ENCODE data around the gene RALGAPA2. TPM values are rescaled to one million over a fixed set of nuclear protein-coding genes. Genes with fewer than 3 reads are reported as not detected.

Gene RALGAPA2
- total and polyA plus RNA-seq, 10 donors, result 1.2 to 55.2 (median 29.4) TPM

GRCh38 chr20:20411402-20411801, 301.0 kb downstream of the RALGAPA2 start:
- Histone ChIP-seq H3K9me3 (no peaks in the 10 kb centered on the region), H3K27me3 (replicated peaks in 1 of 7) (no peaks in the 10 kb centered on the region), H3K4me3 (no peak overlapping the region), H3K27ac (no peak overlapping the region), H3K36me3 (peaks cover 0 to 49% (median 8%) of the 10 kb centered on the region in 6 donors), H3K4me1 (no peaks in the 10 kb centered on the region)
- TF ChIP-seq POLR2A (IDR thresholded peaks at IDR 0.05), result no peak
- TF ChIP-seq POLR2AphosphoS5 (IDR thresholded peaks at IDR 0.05), result no peak
- no peak for TF ChIP-seq CTCF (IDR thresholded peaks at IDR 0.05 in 8 of 11, conservative IDR thresholded peaks at IDR 0.05 in 3 of 11)
- intact Hi-C loops (cut with DNase I; ENCODE audit: low total_unique reads), result no loop called here
- WGBS, 5 donors, result 88 to 94% (median 92%) methylated on average over 12 of the region's 12 CpGs
- no peak for DNase-seq

GRCh38 chr20:20410678-20411077, 301.8 kb downstream of the RALGAPA2 start:
- no peaks in the 10 kb centered on the region for H3K4me1 ChIP-seq
- H3K36me3 ChIP-seq, result peaks cover 0 to 56% (median 8%) of the 10 kb centered on the region in 6 donors
- H3K27ac ChIP-seq, result no peak overlapping the region
- H3K27me3 ChIP-seq (replicated peaks in 1 of 7), result no peaks in the 10 kb centered on the region
- H3K4me3 ChIP-seq, result no peak overlapping the region
- H3K9me3 ChIP-seq, result no peaks in the 10 kb centered on the region
- TF ChIP-seq POLR2AphosphoS5 (IDR thresholded peaks at IDR 0.05), result peak in 1 of 3 donors; percentile 18
- no peak for TF ChIP-seq POLR2A (IDR thresholded peaks at IDR 0.05)
- intact Hi-C loops (cut with DNase I; ENCODE audit: low total_unique reads), result no loop called here
- 60 to 74% (median 72%) methylated on average over 6 of the region's 6 CpGs for WGBS, 5 donors
- DNase-seq, result no peak

GRCh38 chr20:20409331-20409730, 303.1 kb downstream of the RALGAPA2 start:
- Histone ChIP-seq H3K27me3 (replicated peaks in 1 of 7) (no peaks in the 10 kb centered on the region), H3K4me3 (no peak overlapping the region), H3K4me1 (no peaks in the 10 kb centered on the region), H3K27ac (no peak overlapping the region), H3K36me3 (peaks cover 0 to 69% (median 8%) of the 10 kb centered on the region in 6 donors), H3K9me3 (no peaks in the 10 kb centered on the region)
- DNase-seq, result no peak
- WGBS, 5 donors, result 95 to 98% (median 97%) methylated on average over 3 to 4 of the region's 4 CpGs
- TF ChIP-seq POLR2A (IDR thresholded peaks at IDR 0.05) (no peak), CTCF (IDR thresholded peaks at IDR 0.05 in 8 of 11, conservative IDR thresholded peaks at IDR 0.05 in 3 of 11) (no peak), POLR2AphosphoS5 (IDR thresholded peaks at IDR 0.05) (no peak)
- intact Hi-C loops (cut with DNase I; ENCODE audit: low total_unique reads), result no loop called here

DNA sequence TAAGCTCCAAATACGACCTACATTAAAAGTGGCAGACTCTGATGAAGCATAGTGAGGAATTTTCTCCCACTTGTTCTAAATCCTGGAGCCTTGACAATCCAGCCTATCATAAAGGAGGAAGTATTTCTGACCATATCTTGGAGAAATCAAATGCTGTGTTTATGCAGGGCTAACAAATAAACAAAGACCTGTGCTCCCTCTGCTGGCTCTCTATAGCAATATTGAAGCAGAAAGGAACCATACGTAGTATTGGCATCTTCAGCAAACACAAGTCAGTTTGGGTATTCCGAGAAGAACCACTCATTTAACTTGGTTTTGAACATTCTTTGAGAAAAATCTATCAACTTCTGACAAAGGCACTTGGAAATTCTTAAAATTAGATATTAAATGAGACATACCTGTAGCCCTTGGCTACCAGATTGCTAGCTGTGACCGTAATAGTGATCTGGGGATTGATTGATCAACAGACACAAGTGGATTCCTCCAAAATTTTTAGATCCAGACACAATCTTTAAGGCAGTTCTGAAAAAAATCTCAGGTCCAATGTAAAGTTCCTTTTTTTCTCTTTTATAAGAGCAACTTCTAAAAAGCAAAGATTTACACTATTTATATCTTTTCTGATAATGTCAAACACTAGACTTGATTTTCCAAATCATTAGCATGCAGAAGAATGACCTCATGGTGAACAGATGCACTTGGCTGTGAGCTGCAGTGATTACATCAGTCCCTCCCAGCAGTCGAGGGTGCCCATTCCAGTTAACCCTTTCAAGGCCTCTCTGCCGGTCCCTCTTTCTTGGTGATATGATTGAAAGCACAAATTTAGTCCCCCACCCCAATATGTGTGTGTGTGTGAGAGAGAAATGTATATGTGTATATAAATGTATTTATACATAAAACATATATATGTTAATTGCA, 304.3 kb downstream of the RALGAPA2 start:
- 73 to 81% (median 77%) methylated on average over 6 of the region's 6 CpGs for WGBS, 5 donors
- H3K27ac ChIP-seq, result no peak overlapping the region
- TF ChIP-seq CTCF (IDR thresholded peaks at IDR 0.05 in 8 of 11, conservative IDR thresholded peaks at IDR 0.05 in 3 of 11) (no peak), POLR2A (IDR thresholded peaks at IDR 0.05) (no peak), POLR2AphosphoS5 (IDR thresholded peaks at IDR 0.05) (no peak)
- no peaks in the 10 kb centered on the region for H3K9me3 ChIP-seq
- H3K4me1 ChIP-seq, result no peaks in the 10 kb centered on the region
- no peaks in the 10 kb centered on the region for H3K27me3 ChIP-seq (replicated peaks in 1 of 7)
- no peak overlapping the region for H3K4me3 ChIP-seq
- DNase-seq, result no peak
- H3K36me3 ChIP-seq, result peaks cover 0 to 81% (median 8%) of the 10 kb centered on the region in 6 donors
- intact Hi-C loops (cut with DNase I; ENCODE audit: low total_unique reads), result no loop called here

Measured in spleen (tissue), 11 donors.